Bronchial epithelial cell (primary cell): ENCODE measurements around the gene CEBPG. TPM values are rescaled to one million over a fixed set of nuclear protein-coding genes. Genes with fewer than 3 reads are reported as not detected.

ENCODE experiments used
- DNase-seq: peaks from one replicate; pipeline ENCODE4 v3.0.0-alpha.2; 2010; ENCODE audit warnings: low read depth
- FAIRE-seq: peaks from 2 replicates; lab custom pipeline; 2011; peaks lifted over from hg19 to GRCh38; lab: Jason Lieb, UNC
- H3K27me3 ChIP-seq: 2 replicates; pipeline ENCODE4 v1.5.1; 2011; ENCODE audit warnings: low read length; ENCODE audit not compliant: control insufficient read depth, insufficient read depth
- H3K36me3 ChIP-seq: 2 replicates; pipeline ENCODE4 v1.5.1; 2011; ENCODE audit warnings: low read length; ENCODE audit not compliant: control insufficient read depth, insufficient read depth
- H3K4me3 ChIP-seq: 2 replicates; pipeline ENCODE4 v1.5.1; 2011; ENCODE audit warnings: mild to moderate bottlenecking, low read depth, low read length, control low read depth
- CTCF ChIP-seq: IDR thresholded peaks from 2 replicates; pipeline ENCODE4 v1.5.1; 2011; ENCODE audit warnings: mild to moderate bottlenecking, moderate library complexity, low read length, control low read depth, inconsistent platforms; ENCODE audit not compliant: insufficient read depth, severe bottlenecking
- total RNA-seq: library from RNA; depleted of rRNA; stranded (reverse); fragments of >200 nt; gene quantifications from 2 replicates; pipeline ENCODE4 v1.2.1, GENCODE V29; 2014

The CEBPG gene
- total RNA-seq, 1 donor from 2014 or later: 128 TPM

GRCh38 chr19:33382006-33382405, 8.5 kb downstream of the CEBPG start:
- FAIRE-seq: no peak
- no peak for DNase-seq
- TF ChIP-seq CTCF: no peak
- Histone ChIP-seq H3K36me3 (peaks cover 17% of the 10 kb centered on the region), H3K4me3 (no peak overlapping the region), H3K27me3 (no peaks in the 10 kb centered on the region)

- FAIRE-seq: no peak
- DNase-seq: no peak
- TF ChIP-seq CTCF: no peak
- H3K27me3 ChIP-seq: no peaks in the 10 kb centered on the region
- H3K4me3 ChIP-seq: no peak overlapping the region
- H3K36me3 ChIP-seq: peaks cover 19% of the 10 kb centered on the region
Observed at GRCh38 chr19:33382982-33383381, 9.5 kb downstream of the CEBPG start.

- no peak for TF ChIP-seq CTCF
- Histone ChIP-seq H3K27me3 (no peaks in the 10 kb centered on the region), H3K36me3 (peaks cover 16% of the 10 kb centered on the region), H3K4me3 (no peak overlapping the region)
- no peak for DNase-seq
- peak; percentile 52 for FAIRE-seq
Observed at GRCh38 chr19:33383720-33384292, 10.3 kb downstream of the CEBPG start.

- Histone ChIP-seq H3K36me3 (peaks cover 10% of the 10 kb centered on the region), H3K27me3 (no peaks in the 10 kb centered on the region), H3K4me3 (no peak overlapping the region)
- DNase-seq (no peak), FAIRE-seq (no peak)
- no peak for TF ChIP-seq CTCF
Observed at GRCh38 chr19:33384983-33385382, 11.5 kb downstream of the CEBPG start.

GRCh38 chr19:33385956-33386355, 12.4 kb downstream of the CEBPG start:
- no peak for FAIRE-seq

More at GRCh38 chr19:33385956-33386355, 12.4 kb downstream of the CEBPG start:
- peaks cover 9% of the 10 kb centered on the region for H3K36me3 ChIP-seq
- DNase-seq: no peak
- H3K4me3 ChIP-seq: no peak overlapping the region
- no peaks in the 10 kb centered on the region for H3K27me3 ChIP-seq
- TF ChIP-seq CTCF: no peak
